H9 (cell line): ENCODE results near the gene CD5L. TPM values are rescaled to one million over a fixed set of nuclear protein-coding genes. Genes with fewer than 3 reads are reported as not detected.

ENCODE experiments used
- DNase-seq: peaks from one replicate; pipeline ENCODE4 v3.0.0-alpha.2; 2017
- H2AFZ ChIP-seq: one replicate; pipeline ENCODE4 v1.6.1; 2013; ENCODE audit warnings: mild to moderate bottlenecking, low read length, control low read depth, moderate library complexity
- H2AK5ac ChIP-seq: 2 replicates; pipeline ENCODE4 v1.6.1; 2013; ENCODE audit warnings: low read length, control low read depth, mixed read lengths; ENCODE audit not compliant: insufficient read length
- H2BK120ac ChIP-seq: one replicate; pipeline ENCODE4 v1.6.1; 2013; ENCODE audit warnings: low read depth, mild to moderate bottlenecking, low read length, control low read depth, inconsistent platforms; ENCODE audit not compliant: poor library complexity, severe bottlenecking
- H2BK12ac ChIP-seq: 2 replicates; pipeline ENCODE4 v1.6.1; 2013; ENCODE audit warnings: low read length, control low read depth, mixed read lengths, low read depth; ENCODE audit not compliant: insufficient read length
- H2BK15ac ChIP-seq: 2 replicates; pipeline ENCODE4 v1.6.1; 2013; ENCODE audit warnings: low read depth, low read length, control low read depth
- H2BK20ac ChIP-seq: one replicate; pipeline ENCODE4 v1.6.1; 2013; ENCODE audit warnings: low read depth, mild to moderate bottlenecking, low read length, control low read depth, inconsistent platforms; ENCODE audit not compliant: poor library complexity, severe bottlenecking
- H2BK5ac ChIP-seq: 2 replicates; pipeline ENCODE4 v1.6.1; 2013; ENCODE audit warnings: low read length, control low read depth, mixed read lengths; ENCODE audit not compliant: insufficient read length
- H3K14ac ChIP-seq: 2 replicates; pipeline ENCODE4 v1.6.1; 2013; ENCODE audit warnings: low read length, control low read depth; ENCODE audit not compliant: insufficient read depth
- H3K18ac ChIP-seq: 2 replicates; pipeline ENCODE4 v1.6.1; 2013; ENCODE audit warnings: low read depth, mild to moderate bottlenecking, mixed read lengths, low read length, control low read depth; ENCODE audit not compliant: insufficient read length
- H3K23ac ChIP-seq: 2 replicates; pipeline ENCODE4 v1.6.1; 2013; ENCODE audit warnings: low read length, control low read depth, mixed read lengths, low read depth; ENCODE audit not compliant: insufficient read length
- H3K23me2 ChIP-seq: 2 replicates; pipeline ENCODE4 v1.6.1; 2013; ENCODE audit warnings: low read depth, mild to moderate bottlenecking, mixed read lengths, low read length, control low read depth; ENCODE audit not compliant: insufficient read length, poor library complexity, severe bottlenecking
- H3K27ac ChIP-seq: 2 replicates; pipeline ENCODE4 v1.5.1; 2013; ENCODE audit warnings: low read length, control low read depth, mixed read lengths, low read depth; ENCODE audit not compliant: insufficient read length
- H3K27me3 ChIP-seq: 2 replicates; pipeline ENCODE4 v1.6.1; 2013; ENCODE audit warnings: low read length, control low read depth, inconsistent platforms; ENCODE audit not compliant: insufficient read depth
- H3K4ac ChIP-seq: 2 replicates; pipeline ENCODE4 v1.6.1; 2013; ENCODE audit warnings: low read depth, mild to moderate bottlenecking, control low read depth, inconsistent platforms, low read length, moderate library complexity
- H3K4me1 ChIP-seq: 2 replicates; pipeline ENCODE4 v1.6.1; 2013; ENCODE audit warnings: low read length, control low read depth, inconsistent platforms; ENCODE audit not compliant: insufficient read depth
- H3K4me2 ChIP-seq: 2 replicates; pipeline ENCODE4 v1.6.1; 2013; ENCODE audit warnings: low read length, control low read depth, mixed read lengths; ENCODE audit not compliant: insufficient read length, insufficient read depth
- H3K56ac ChIP-seq: 2 replicates; pipeline ENCODE4 v1.6.1; 2013; ENCODE audit warnings: low read depth, mild to moderate bottlenecking, mixed read lengths, low read length, control low read depth; ENCODE audit not compliant: insufficient read length
- H3K79me1 ChIP-seq: 2 replicates; pipeline ENCODE4 v1.6.1; 2013; ENCODE audit warnings: low read depth, mild to moderate bottlenecking, moderate library complexity, low read length, control low read depth, inconsistent platforms; ENCODE audit not compliant: insufficient read depth, poor library complexity, severe bottlenecking
- H3K79me2 ChIP-seq: 2 replicates; pipeline ENCODE4 v1.6.1; 2013; ENCODE audit warnings: low read length, control low read depth, inconsistent platforms; ENCODE audit not compliant: insufficient read depth
- H3K9ac ChIP-seq: 2 replicates; pipeline ENCODE4 v1.6.1; 2013; ENCODE audit warnings: low read length, control low read depth, mixed read lengths; ENCODE audit not compliant: insufficient read length; ENCODE audit errors: extremely low read depth
- H3K9me3 ChIP-seq: one replicate; pipeline ENCODE4 v1.6.1; 2013; ENCODE audit warnings: low read depth, low read length, inconsistent platforms; ENCODE audit not compliant: control insufficient read depth
- H3T11ph ChIP-seq: one replicate; pipeline ENCODE4 v1.6.1; 2013; ENCODE audit warnings: mild to moderate bottlenecking, low read length, control low read depth, inconsistent platforms
- H4K20me1 ChIP-seq: one replicate; pipeline ENCODE4 v1.6.1; 2013; ENCODE audit not compliant: control insufficient read depth, insufficient read length, insufficient read depth
- H4K5ac ChIP-seq: 2 replicates; pipeline ENCODE4 v1.6.1; 2013; ENCODE audit warnings: low read depth, mild to moderate bottlenecking, mixed read lengths, low read length, control low read depth; ENCODE audit not compliant: insufficient read length
- H4K8ac ChIP-seq: replicated peaks from 2 replicates; pipeline ENCODE4 v1.6.1; 2013; ENCODE audit warnings: low read length, control low read depth, mixed read lengths, low read depth; ENCODE audit not compliant: insufficient read length
- H4K91ac ChIP-seq: 2 replicates; pipeline ENCODE4 v1.6.1; 2013; ENCODE audit warnings: low read depth, mild to moderate bottlenecking, moderate library complexity, mixed read lengths, low read length, control low read depth; ENCODE audit not compliant: insufficient read length
- H3K27ac Mint-ChIP-seq, 3 experiments: 2 replicates in 2 of 3; 3 replicates in 1 of 3; pipeline ENCODE4 v1.8.0; 2020 to 2021; ENCODE audit warnings: mixed read lengths in 3 of 3, mild to moderate bottlenecking in 1 of 3, moderate library complexity in 1 of 3
- H3K27me3 Mint-ChIP-seq: 2 replicates; pipeline ENCODE4 v1.8.0; 2021; ENCODE audit warnings: low read depth, mild to moderate bottlenecking, moderate library complexity, mixed read lengths
- H3K36me3 Mint-ChIP-seq, 3 experiments: 2 replicates in 2 of 3; 3 replicates in 1 of 3; pipeline ENCODE4 v1.8.0; 2020 to 2021; ENCODE audit warnings: low read depth in 3 of 3, mixed read lengths in 3 of 3; ENCODE audit not compliant: insufficient read depth in 1 of 3
- H3K4me1 Mint-ChIP-seq, 2 experiments: 2 replicates each; pipeline ENCODE4 v1.8.0; 2020; ENCODE audit warnings: mixed read lengths in 2 of 2
- H3K4me3 Mint-ChIP-seq, 2 experiments: 2 replicates in 1 of 2; 3 replicates in 1 of 2; pipeline ENCODE4 v1.8.0; 2020 to 2021; ENCODE audit warnings: mild to moderate bottlenecking in 2 of 2, mixed read lengths in 2 of 2, moderate library complexity in 1 of 2
- H3K9me3 Mint-ChIP-seq, 2 experiments: 2 replicates in 1 of 2; 3 replicates in 1 of 2; pipeline ENCODE4 v1.8.0; 2020; ENCODE audit warnings: mild to moderate bottlenecking in 2 of 2, mixed read lengths in 2 of 2, moderate library complexity in 1 of 2
- WGBS: extraction: QIAGEN DNeasy Blood & Tissue Kit; methylation state at CpG from one replicate; pipeline ENCODE4 v1.1.7; 2013; ENCODE audit warnings: missing lambda C conversion rate, low lambda C conversion rate, mixed read lengths; ENCODE audit not compliant: insufficient read length; ENCODE audit errors: extremely low coverage; 5-methylcytosine and 5-hydroxymethylcytosine counted together
- total RNA-seq: library from RNA; stranded (reverse); gene quantifications from 2 replicates; pipeline ENCODE4 v1.2.1, GENCODE V29; 2021
- TF ChIP-seq, protein P1 (sequence below): fragments of 200-600 bp; sonication (generic); conservative IDR thresholded peaks from 3 replicates; pipeline ENCODE4 v1.8.0; 2021; ENCODE audit warnings: antibody characterized with exemption, mild to moderate bottlenecking

CD5L gene
- total RNA-seq, 1 experiment from 2014 or later: not detected

DNA sequence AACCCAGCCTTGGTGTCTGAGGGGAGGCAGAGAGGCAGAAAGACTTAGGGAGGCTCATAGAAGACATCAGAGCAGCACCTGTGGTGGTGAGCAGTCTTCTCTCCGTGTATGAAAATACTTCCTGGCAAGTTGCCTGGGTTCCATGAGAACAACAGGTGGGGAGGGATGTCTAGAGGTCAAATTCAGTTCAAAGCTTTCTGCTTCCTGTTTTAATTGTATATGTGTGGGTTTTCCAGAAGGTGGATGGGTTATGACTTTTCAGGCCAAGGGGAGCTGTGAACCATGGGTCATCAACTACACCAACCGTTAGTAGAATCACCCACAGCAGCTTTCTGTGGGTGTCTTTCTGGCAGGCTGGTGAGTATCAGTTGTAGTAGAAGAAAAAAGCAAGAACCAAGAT lies 60.6 kb downstream of the CD5L start:
- Histone ChIP-seq H2BK15ac (no peak overlapping the region), H3K4me2 (no peak overlapping the region), H4K5ac (no peak overlapping the region), H3K18ac (no peak overlapping the region), H4K20me1 (no peaks in the 10 kb centered on the region), H3K56ac (no peak overlapping the region), H3K14ac (no peak overlapping the region), H3K79me1 (no peaks in the 10 kb centered on the region), H3K27ac (no peak overlapping the region), H2BK120ac (no peak overlapping the region), H2BK20ac (no peak overlapping the region), H3K9ac (no peak overlapping the region), H4K91ac (no peak overlapping the region), H2BK5ac (no peak overlapping the region), H4K8ac (no peak overlapping the region), H3T11ph (no peak overlapping the region), H3K9me3 (no peaks in the 10 kb centered on the region), H3K4ac (no peak overlapping the region), H3K79me2 (no peaks in the 10 kb centered on the region), H2AFZ (no peak overlapping the region), H3K27me3 (no peaks in the 10 kb centered on the region), H3K4me1 (peaks cover 3% of the 10 kb centered on the region; the same call in 1 of the 2 replicates), H2BK12ac (no peak overlapping the region), H2AK5ac (no peak overlapping the region), H3K23ac (no peak overlapping the region), H3K23me2 (no peaks in the 10 kb centered on the region)
- no peak overlapping the region for H3K4me3 Mint-ChIP-seq
- H3K36me3 Mint-ChIP-seq: no peaks in the 10 kb centered on the region
- no peak overlapping the region for H3K27ac Mint-ChIP-seq
- no peaks in the 10 kb centered on the region for H3K9me3 Mint-ChIP-seq
- no peak for DNase-seq
- H3K27me3 Mint-ChIP-seq: no peaks in the 10 kb centered on the region
- peaks cover 7 to 9% of the 10 kb centered on the region in 2 experiments for H3K4me1 Mint-ChIP-seq
- TF ChIP-seq, protein P1, sequence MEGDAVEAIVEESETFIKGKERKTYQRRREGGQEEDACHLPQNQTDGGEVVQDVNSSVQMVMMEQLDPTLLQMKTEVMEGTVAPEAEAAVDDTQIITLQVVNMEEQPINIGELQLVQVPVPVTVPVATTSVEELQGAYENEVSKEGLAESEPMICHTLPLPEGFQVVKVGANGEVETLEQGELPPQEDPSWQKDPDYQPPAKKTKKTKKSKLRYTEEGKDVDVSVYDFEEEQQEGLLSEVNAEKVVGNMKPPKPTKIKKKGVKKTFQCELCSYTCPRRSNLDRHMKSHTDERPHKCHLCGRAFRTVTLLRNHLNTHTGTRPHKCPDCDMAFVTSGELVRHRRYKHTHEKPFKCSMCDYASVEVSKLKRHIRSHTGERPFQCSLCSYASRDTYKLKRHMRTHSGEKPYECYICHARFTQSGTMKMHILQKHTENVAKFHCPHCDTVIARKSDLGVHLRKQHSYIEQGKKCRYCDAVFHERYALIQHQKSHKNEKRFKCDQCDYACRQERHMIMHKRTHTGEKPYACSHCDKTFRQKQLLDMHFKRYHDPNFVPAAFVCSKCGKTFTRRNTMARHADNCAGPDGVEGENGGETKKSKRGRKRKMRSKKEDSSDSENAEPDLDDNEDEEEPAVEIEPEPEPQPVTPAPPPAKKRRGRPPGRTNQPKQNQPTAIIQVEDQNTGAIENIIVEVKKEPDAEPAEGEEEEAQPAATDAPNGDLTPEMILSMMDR: no peak
- no CpG with 5 or more reads among the region's 2 CpGs for WGBS

Other genes with a start within 250 kb of the CD5L start
- gene FCRL4, start 243.7 kb downstream of the CD5L start, total RNA-seq: not detected in 2 replicates
- gene FCRL3, start 141.0 kb downstream of the CD5L start, total RNA-seq: not detected in 2 replicates
- gene FCRL2, start 64.7 kb downstream of the CD5L start, total RNA-seq: not detected in 2 replicates
- gene FCRL1, start 21.7 kb downstream of the CD5L start, total RNA-seq: not detected in 2 replicates
- gene KIRREL1, start 151.8 kb upstream of the CD5L start, total RNA-seq: 29.9 and 30.5 TPM in 2 replicates